HG03520 (cell line): Measurements from ENCODE around the gene SPTAN1.
"Not testable (repeated sequence)": the region's sequence is repeated elsewhere in the genome, so short reads cannot be mapped to it uniquely, and the experiment has no call there.

Experiments used
- ATAC-seq: cut with Tn5 transposase; IDR thresholded peaks from one replicate; pipeline ENCODE4 v1.9.1; 2021; ENCODE audit warnings: mild to moderate bottlenecking, moderate library complexity; ENCODE audit not compliant: unreplicated experiment

Gene SPTAN1

GRCh38 chr9:128656416-128657343 lies 104.3 kb downstream of the SPTAN1 start, which contains the start of gene DYNC2I2:
Gene DYNC2I2 (minus strand): TSS chr9:128656847. CDS start chr9:128656726, 121 bp downstream.
- peak; percentile 54 for ATAC-seq

DNA sequence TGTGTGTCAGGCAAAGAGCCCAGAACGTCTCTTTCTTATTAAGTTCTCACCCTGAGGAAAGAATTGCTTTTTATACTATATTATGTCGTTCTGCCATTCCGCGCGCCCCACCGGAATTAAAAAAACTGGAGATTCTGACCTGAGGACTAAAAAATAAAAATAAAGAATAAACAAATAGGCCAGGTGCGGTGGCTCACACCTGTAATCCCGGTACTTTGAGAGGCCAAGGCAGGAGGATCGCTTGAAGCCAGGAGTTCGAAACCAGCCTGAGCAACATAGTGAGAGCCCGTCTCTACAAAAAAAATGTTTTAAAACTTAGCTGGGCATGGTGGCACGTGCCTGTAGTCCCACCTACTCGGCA lies 104.9 kb downstream of the SPTAN1 start:
- ATAC-seq: no peak

DNA sequence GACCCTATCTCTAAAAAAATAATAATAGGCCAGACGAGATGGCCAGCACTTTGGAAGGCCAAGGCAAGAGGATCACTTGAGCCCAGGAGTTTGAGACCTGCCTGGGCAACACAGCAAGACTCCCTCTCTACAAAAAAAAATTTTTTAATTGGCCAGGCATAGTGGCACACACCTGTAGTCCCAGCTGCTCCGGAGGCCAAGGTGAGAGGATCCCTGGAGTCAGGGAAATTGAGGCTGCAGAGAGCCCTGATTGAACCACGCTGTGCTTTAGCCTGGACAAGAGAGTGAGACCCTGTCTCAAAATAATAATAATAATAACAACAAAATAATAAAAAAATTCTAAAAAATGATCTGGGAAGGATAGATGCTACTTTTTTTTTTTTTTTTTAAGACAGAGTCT lies 105.4 kb downstream of the SPTAN1 start:
- no peak for ATAC-seq

- not testable (repeated sequence) for ATAC-seq
Observed at GRCh38 chr9:128666481-128666941, 114.1 kb downstream of the SPTAN1 start.

DNA sequence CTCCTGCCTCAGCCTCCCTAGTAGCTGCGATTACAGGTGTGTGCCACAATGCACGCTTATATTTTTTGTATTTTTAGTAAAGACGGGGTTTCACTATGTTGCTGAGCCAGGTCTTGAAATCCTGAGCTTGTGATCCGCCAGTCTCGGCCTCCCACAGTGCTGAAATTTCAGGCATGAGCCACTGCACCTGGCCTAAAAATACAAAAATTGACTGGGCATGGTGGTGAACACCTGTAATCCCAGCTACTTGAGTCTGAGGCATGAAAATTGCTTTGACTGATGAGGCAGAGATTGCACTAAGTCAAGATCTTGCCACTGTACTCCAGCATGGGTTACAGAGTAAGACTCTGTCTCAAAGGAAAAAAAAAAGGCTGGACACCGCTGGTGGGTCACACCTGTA lies 117.4 kb downstream of the SPTAN1 start:
- no peak for ATAC-seq

- ATAC-seq: no peak
Observed at GRCh38 chr9:128675382-128675781, 123.0 kb downstream of the SPTAN1 start.

- no peak for ATAC-seq
Observed at GRCh38 chr9:128677794-128678193, 125.4 kb downstream of the SPTAN1 start.
